ENCODE data around the gene DCAF6.

DNA sequence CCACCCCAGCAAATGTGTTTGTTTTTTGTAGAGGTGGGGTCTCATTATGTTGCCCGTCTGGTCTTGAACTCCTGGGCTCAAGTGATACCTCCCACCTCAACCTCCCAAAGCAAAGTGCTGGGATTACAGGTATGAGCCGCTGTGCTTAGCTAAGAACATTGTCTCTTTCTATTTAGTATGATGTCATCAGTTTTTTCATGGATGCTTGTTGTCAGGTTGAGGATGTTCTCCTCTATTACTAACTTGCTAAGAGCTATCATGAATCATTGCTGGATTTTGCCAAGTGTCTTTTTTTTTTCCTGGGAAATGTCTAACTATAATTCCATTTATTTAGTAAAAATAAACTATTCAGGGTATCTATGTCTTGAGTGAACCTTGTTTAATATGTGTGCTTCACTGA lies 19.4 kb downstream of the DCAF6 start:
- TF ChIP-seq, protein P1, sequence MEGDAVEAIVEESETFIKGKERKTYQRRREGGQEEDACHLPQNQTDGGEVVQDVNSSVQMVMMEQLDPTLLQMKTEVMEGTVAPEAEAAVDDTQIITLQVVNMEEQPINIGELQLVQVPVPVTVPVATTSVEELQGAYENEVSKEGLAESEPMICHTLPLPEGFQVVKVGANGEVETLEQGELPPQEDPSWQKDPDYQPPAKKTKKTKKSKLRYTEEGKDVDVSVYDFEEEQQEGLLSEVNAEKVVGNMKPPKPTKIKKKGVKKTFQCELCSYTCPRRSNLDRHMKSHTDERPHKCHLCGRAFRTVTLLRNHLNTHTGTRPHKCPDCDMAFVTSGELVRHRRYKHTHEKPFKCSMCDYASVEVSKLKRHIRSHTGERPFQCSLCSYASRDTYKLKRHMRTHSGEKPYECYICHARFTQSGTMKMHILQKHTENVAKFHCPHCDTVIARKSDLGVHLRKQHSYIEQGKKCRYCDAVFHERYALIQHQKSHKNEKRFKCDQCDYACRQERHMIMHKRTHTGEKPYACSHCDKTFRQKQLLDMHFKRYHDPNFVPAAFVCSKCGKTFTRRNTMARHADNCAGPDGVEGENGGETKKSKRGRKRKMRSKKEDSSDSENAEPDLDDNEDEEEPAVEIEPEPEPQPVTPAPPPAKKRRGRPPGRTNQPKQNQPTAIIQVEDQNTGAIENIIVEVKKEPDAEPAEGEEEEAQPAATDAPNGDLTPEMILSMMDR (IDR thresholded peaks at IDR 0.05; ENCODE audit: low read length), result no peak
- no peak for TF ChIP-seq EZH2 (IDR thresholded peaks at IDR 0.05; ENCODE audit: borderline replicate concordance, low read length)
